ENCODE measurements around the gene SVOPL. TPM values are rescaled to one million over a fixed set of nuclear protein-coding genes. Genes with fewer than 3 reads are reported as not detected.

The SVOPL gene
- total RNA-seq, 1 donor from 2014 or later, result under 0.01 TPM

- Histone ChIP-seq H3K4me3 (ENCODE audit: low read depth, low read length) (no peak overlapping the region), H3K27me3 (ENCODE audit: control insufficient read depth, insufficient read depth, low read length) (no peaks in the 10 kb centered on the region), H3K36me3 (ENCODE audit: control insufficient read depth, insufficient read depth, low read length) (peaks cover 1% of the 10 kb centered on the region)
- no peak for TF ChIP-seq CTCF (IDR thresholded peaks at IDR 0.05; ENCODE audit: insufficient read depth, low read length, severe bottlenecking)
- FAIRE-seq, result no peak
- no peak for DNase-seq (ENCODE audit: low read depth)
Observed at GRCh38 chr7:138563808-138564207, 137.4 kb downstream of the SVOPL start.

DNA sequence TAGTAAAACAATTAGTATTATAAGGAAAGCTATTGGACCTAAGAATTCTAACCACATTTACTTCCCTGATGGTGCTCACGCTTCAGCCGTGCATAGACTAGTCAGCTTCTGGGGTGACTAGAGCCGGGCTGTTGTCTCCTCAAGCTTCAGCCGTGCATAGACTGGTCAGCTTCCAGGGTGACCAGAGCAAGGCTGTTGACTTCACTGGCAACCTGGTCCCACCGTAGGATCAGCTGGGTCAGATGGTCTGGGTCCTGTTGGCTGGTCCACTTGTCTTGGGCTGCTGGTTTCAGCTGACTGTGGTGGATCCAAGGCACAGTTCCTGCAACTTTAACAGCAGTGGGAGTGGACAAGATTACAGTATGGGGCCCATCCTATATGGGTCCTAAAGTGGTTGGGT, 141.7 kb downstream of the SVOPL start:
- FAIRE-seq (no peak), DNase-seq (ENCODE audit: low read depth) (no peak)
- TF ChIP-seq CTCF (IDR thresholded peaks at IDR 0.05; ENCODE audit: insufficient read depth, low read length, severe bottlenecking), result no peak
- H3K36me3 ChIP-seq (ENCODE audit: control insufficient read depth, insufficient read depth, low read length), result peaks cover 8% of the 10 kb centered on the region
- H3K4me3 ChIP-seq (ENCODE audit: low read depth, low read length), result no peak overlapping the region
- no peaks in the 10 kb centered on the region for H3K27me3 ChIP-seq (ENCODE audit: control insufficient read depth, insufficient read depth, low read length)

DNA sequence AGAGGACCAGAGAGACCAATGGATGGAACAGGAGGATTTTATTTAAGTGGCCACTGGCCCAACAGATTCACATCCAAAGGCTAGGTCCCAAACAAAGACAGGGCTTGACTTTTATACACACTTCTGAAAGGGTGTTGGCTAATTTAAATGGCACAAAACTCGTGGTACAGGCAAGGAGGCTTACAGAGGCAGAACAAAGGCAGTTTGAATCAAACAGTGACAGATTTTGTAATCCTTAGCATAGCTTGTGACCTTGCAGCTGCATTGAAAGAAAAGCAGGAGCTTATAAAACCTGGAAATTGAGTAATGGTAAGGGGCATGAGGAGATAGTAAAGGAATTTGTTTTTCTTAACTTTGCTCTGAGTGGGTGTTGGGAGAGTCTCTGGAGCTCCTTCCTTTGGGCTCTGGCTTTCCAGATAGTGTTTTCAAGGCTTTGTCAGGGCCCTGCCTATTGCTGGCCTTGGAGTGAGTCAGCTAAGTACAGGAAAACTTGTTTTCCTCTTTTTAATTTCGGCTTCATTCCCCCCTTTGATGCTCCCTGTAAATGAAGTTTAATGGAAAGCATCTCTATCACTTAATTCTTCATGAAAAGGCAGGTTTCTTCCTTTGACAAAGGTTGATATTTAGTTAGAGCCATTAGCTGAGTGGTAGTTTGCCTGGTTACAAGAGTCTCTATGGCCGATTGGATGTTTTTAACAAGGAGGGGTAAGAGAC, 144.2 kb downstream of the SVOPL start:
- no peak for FAIRE-seq
- DNase-seq (ENCODE audit: low read depth), result no peak
- Histone ChIP-seq H3K36me3 (ENCODE audit: control insufficient read depth, insufficient read depth, low read length) (peaks cover 11% of the 10 kb centered on the region), H3K4me3 (ENCODE audit: low read depth, low read length) (no peak overlapping the region), H3K27me3 (ENCODE audit: control insufficient read depth, insufficient read depth, low read length) (no peaks in the 10 kb centered on the region)
- TF ChIP-seq CTCF (IDR thresholded peaks at IDR 0.05; ENCODE audit: insufficient read depth, low read length, severe bottlenecking), result no peak

- DNase-seq (ENCODE audit: low read depth), result no peak
- Histone ChIP-seq H3K4me3 (ENCODE audit: low read depth, low read length) (no peak overlapping the region), H3K27me3 (ENCODE audit: control insufficient read depth, insufficient read depth, low read length) (no peaks in the 10 kb centered on the region), H3K36me3 (ENCODE audit: control insufficient read depth, insufficient read depth, low read length) (peaks cover 11% of the 10 kb centered on the region)
- no peak for TF ChIP-seq CTCF (IDR thresholded peaks at IDR 0.05; ENCODE audit: insufficient read depth, low read length, severe bottlenecking)
- no peak for FAIRE-seq
Observed at GRCh38 chr7:138555684-138556083, 145.5 kb downstream of the SVOPL start.

DNA sequence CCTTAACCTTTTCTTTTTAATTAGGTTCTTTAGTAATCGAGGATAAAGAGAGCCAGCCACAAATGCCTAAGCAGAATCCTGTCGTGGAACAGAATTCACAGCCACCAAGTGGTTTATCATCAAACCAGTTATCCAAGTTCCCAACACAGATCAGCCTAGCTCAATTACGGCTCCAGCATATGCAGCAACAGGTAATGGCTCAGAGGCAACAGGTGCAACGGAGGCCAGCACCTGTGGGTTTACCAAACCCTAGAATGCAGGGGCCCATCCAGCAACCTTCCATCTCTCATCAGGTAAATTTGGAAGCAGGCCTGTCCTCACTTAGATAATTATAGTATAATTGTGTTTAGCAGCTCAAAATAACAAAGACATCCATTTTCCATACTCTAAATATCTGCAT, 146.5 kb downstream of the SVOPL start:
- DNase-seq (ENCODE audit: low read depth) (no peak), FAIRE-seq (no peak)
- Histone ChIP-seq H3K36me3 (ENCODE audit: control insufficient read depth, insufficient read depth, low read length) (peaks cover 11% of the 10 kb centered on the region), H3K27me3 (ENCODE audit: control insufficient read depth, insufficient read depth, low read length) (no peaks in the 10 kb centered on the region), H3K4me3 (ENCODE audit: low read depth, low read length) (no peak overlapping the region)
- no peak for TF ChIP-seq CTCF (IDR thresholded peaks at IDR 0.05; ENCODE audit: insufficient read depth, low read length, severe bottlenecking)

GRCh38 chr7:138553805-138554204, 147.4 kb downstream of the SVOPL start:
- no peaks in the 10 kb centered on the region for H3K27me3 ChIP-seq (ENCODE audit: control insufficient read depth, insufficient read depth, low read length)
- FAIRE-seq, result no peak
- H3K36me3 ChIP-seq (ENCODE audit: control insufficient read depth, insufficient read depth, low read length), result peaks cover 11% of the 10 kb centered on the region
- DNase-seq (ENCODE audit: low read depth), result no peak
- no peak for TF ChIP-seq CTCF (IDR thresholded peaks at IDR 0.05; ENCODE audit: insufficient read depth, low read length, severe bottlenecking)
- no peak overlapping the region for H3K4me3 ChIP-seq (ENCODE audit: low read depth, low read length)
